ENCODE data around the gene PAM. TPM values are rescaled to one million over a fixed set of nuclear protein-coding genes. Genes with fewer than 3 reads are reported as not detected.
"Not testable (repeated sequence)": the region's sequence is repeated elsewhere in the genome, so short reads cannot be mapped to it uniquely, and the experiment has no call there.

Gene PAM
- polyA plus RNA-seq, 1 donor (not counting 4 experiments of a cell fraction or from before 2014, with no cell fraction given): 149 TPM

GRCh38 chr5:102999191-102999590 lies 244.1 kb downstream of the PAM start:
- no peak for TF ChIP-seq EZH2 (IDR thresholded peaks at IDR 0.05; ENCODE audit: low read length)
- TF ChIP-seq, protein P1, sequence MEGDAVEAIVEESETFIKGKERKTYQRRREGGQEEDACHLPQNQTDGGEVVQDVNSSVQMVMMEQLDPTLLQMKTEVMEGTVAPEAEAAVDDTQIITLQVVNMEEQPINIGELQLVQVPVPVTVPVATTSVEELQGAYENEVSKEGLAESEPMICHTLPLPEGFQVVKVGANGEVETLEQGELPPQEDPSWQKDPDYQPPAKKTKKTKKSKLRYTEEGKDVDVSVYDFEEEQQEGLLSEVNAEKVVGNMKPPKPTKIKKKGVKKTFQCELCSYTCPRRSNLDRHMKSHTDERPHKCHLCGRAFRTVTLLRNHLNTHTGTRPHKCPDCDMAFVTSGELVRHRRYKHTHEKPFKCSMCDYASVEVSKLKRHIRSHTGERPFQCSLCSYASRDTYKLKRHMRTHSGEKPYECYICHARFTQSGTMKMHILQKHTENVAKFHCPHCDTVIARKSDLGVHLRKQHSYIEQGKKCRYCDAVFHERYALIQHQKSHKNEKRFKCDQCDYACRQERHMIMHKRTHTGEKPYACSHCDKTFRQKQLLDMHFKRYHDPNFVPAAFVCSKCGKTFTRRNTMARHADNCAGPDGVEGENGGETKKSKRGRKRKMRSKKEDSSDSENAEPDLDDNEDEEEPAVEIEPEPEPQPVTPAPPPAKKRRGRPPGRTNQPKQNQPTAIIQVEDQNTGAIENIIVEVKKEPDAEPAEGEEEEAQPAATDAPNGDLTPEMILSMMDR (optimal IDR thresholded peaks at IDR 0.05 in 1 of 3, IDR thresholded peaks at IDR 0.05 in 1 of 3, conservative IDR thresholded peaks at IDR 0.05 in 1 of 3; ENCODE audit: extremely low read depth in 1 of 3, insufficient read depth in 2 of 3, low read length in 3 of 3): no peak
- FAIRE-seq (no peak), DNase-seq (ENCODE audit: low read depth, low spot score) (no peak)
- Histone ChIP-seq H3K9me1 (ENCODE audit: control insufficient read depth, extremely low read depth, insufficient read depth, low read length) (peaks cover 3% of the 10 kb centered on the region), H4K20me1 (ENCODE audit: control insufficient read depth, extremely low read depth, insufficient read depth, low read length) (no peaks in the 10 kb centered on the region), H3K9ac (ENCODE audit: control insufficient read depth, extremely low read depth, insufficient read depth, low read length) (no peak overlapping the region), H3K9me3 (ENCODE audit: control insufficient read depth, low read depth, low read length) (no peaks in the 10 kb centered on the region), H3K4me3 (ENCODE audit: control insufficient read depth in 2 of 3, extremely low read depth in 1 of 3, insufficient read depth in 2 of 3, low read depth in 1 of 3, low read length in 3 of 3) (no peak overlapping the region), H2AFZ (ENCODE audit: control insufficient read depth, low read length) (no peak overlapping the region), H3K27me3 (ENCODE audit: control insufficient read depth, extremely low read depth, insufficient read depth, low read length) (no peaks in the 10 kb centered on the region), H3K4me2 (ENCODE audit: control insufficient read depth, extremely low read depth, insufficient read depth, low read depth, low read length) (no peak overlapping the region), H3K4me1 (ENCODE audit: control insufficient read depth, extremely low read depth, insufficient read depth, low read length) (no peaks in the 10 kb centered on the region), H3K27ac (ENCODE audit: control insufficient read depth, insufficient read depth, low read length) (no peak overlapping the region), H3K79me2 (ENCODE audit: control insufficient read depth, insufficient read depth, low read length) (no peaks in the 10 kb centered on the region), H3K36me3 (ENCODE audit: control insufficient read depth in 2 of 2, extremely low read depth in 1 of 2, insufficient read depth in 2 of 2, low read length in 2 of 2) (peaks cover 0 to 5% of the 10 kb centered on the region in 2 experiments)
- dilution Hi-C loops (cut with MboI; ENCODE audit: extremely low pct_ligation_motif_present, low sequenced_read_pairs): no loop called here

GRCh38 chr5:102999621-103000020 lies 244.5 kb downstream of the PAM start:
- H3K79me2 ChIP-seq (ENCODE audit: control insufficient read depth, insufficient read depth, low read length); DNase-seq (ENCODE audit: low read depth, low spot score); H3K36me3 ChIP-seq (ENCODE audit: control insufficient read depth in 2 of 2, extremely low read depth in 1 of 2, insufficient read depth in 2 of 2, low read length in 2 of 2); H3K27me3 ChIP-seq (ENCODE audit: control insufficient read depth, extremely low read depth, insufficient read depth, low read length); H3K4me3 ChIP-seq (ENCODE audit: control insufficient read depth in 2 of 3, extremely low read depth in 1 of 3, insufficient read depth in 2 of 3, low read depth in 1 of 3, low read length in 3 of 3); H4K20me1 ChIP-seq (ENCODE audit: control insufficient read depth, extremely low read depth, insufficient read depth, low read length); dilution Hi-C loops (cut with MboI; ENCODE audit: extremely low pct_ligation_motif_present, low sequenced_read_pairs); H3K9me3 ChIP-seq (ENCODE audit: control insufficient read depth, low read depth, low read length); H3K4me1 ChIP-seq (ENCODE audit: control insufficient read depth, extremely low read depth, insufficient read depth, low read length); H2AFZ ChIP-seq (ENCODE audit: control insufficient read depth, low read length); FAIRE-seq; H3K9me1 ChIP-seq (ENCODE audit: control insufficient read depth, extremely low read depth, insufficient read depth, low read length); H3K4me2 ChIP-seq (ENCODE audit: control insufficient read depth, extremely low read depth, insufficient read depth, low read depth, low read length); H3K27ac ChIP-seq (ENCODE audit: control insufficient read depth, insufficient read depth, low read length); H3K9ac ChIP-seq (ENCODE audit: control insufficient read depth, extremely low read depth, insufficient read depth, low read length): not testable (repeated sequence)

GRCh38 chr5:103000089-103000488 lies 245.0 kb downstream of the PAM start:
- Histone ChIP-seq H3K4me1 (ENCODE audit: control insufficient read depth, extremely low read depth, insufficient read depth, low read length) (no peaks in the 10 kb centered on the region), H3K9me1 (ENCODE audit: control insufficient read depth, extremely low read depth, insufficient read depth, low read length) (peaks cover 3% of the 10 kb centered on the region), H4K20me1 (ENCODE audit: control insufficient read depth, extremely low read depth, insufficient read depth, low read length) (no peaks in the 10 kb centered on the region), H3K27ac (ENCODE audit: control insufficient read depth, insufficient read depth, low read length) (no peak overlapping the region), H3K36me3 (ENCODE audit: control insufficient read depth in 2 of 2, extremely low read depth in 1 of 2, insufficient read depth in 2 of 2, low read length in 2 of 2) (peaks cover 0 to 5% of the 10 kb centered on the region in 2 experiments), H3K9ac (ENCODE audit: control insufficient read depth, extremely low read depth, insufficient read depth, low read length) (no peak overlapping the region), H3K79me2 (ENCODE audit: control insufficient read depth, insufficient read depth, low read length) (no peaks in the 10 kb centered on the region), H3K4me3 (ENCODE audit: control insufficient read depth in 2 of 3, extremely low read depth in 1 of 3, insufficient read depth in 2 of 3, low read depth in 1 of 3, low read length in 3 of 3) (no peak overlapping the region), H2AFZ (ENCODE audit: control insufficient read depth, low read length) (no peak overlapping the region), H3K27me3 (ENCODE audit: control insufficient read depth, extremely low read depth, insufficient read depth, low read length) (no peaks in the 10 kb centered on the region), H3K4me2 (ENCODE audit: control insufficient read depth, extremely low read depth, insufficient read depth, low read depth, low read length) (no peak overlapping the region), H3K9me3 (ENCODE audit: control insufficient read depth, low read depth, low read length) (no peaks in the 10 kb centered on the region)
- dilution Hi-C loops (cut with MboI; ENCODE audit: extremely low pct_ligation_motif_present, low sequenced_read_pairs): no loop called here
- TF ChIP-seq, protein P1 (optimal IDR thresholded peaks at IDR 0.05 in 1 of 3, IDR thresholded peaks at IDR 0.05 in 1 of 3, conservative IDR thresholded peaks at IDR 0.05 in 1 of 3; ENCODE audit: extremely low read depth in 1 of 3, insufficient read depth in 2 of 3, low read length in 3 of 3): no peak
- TF ChIP-seq EZH2 (IDR thresholded peaks at IDR 0.05; ENCODE audit: low read length): no peak
- FAIRE-seq (no peak), DNase-seq (ENCODE audit: low read depth, low spot score) (no peak)
